Neuronal stem cell (in vitro differentiated cells): ENCODE data around the gene WDR83. TPM values are rescaled to one million over a fixed set of nuclear protein-coding genes. Genes with fewer than 3 reads are reported as not detected.
"Not testable (repeated sequence)": the region's sequence is repeated elsewhere in the genome, so short reads cannot be mapped to it uniquely, and the experiment has no call there.

Experiments used
- DNase-seq: peaks from one replicate; pipeline ENCODE4 v3.0.0-alpha.2; 2013; ENCODE audit warnings: low spot score
- H2AFZ ChIP-seq: one replicate; pipeline ENCODE4 v1.6.1; 2013; ENCODE audit warnings: mild to moderate bottlenecking, low read length, inconsistent platforms
- H2AK5ac ChIP-seq: 2 replicates; pipeline ENCODE4 v1.6.1; 2013; ENCODE audit warnings: low read depth, mild to moderate bottlenecking, inconsistent platforms, low read length, moderate library complexity, mixed read lengths
- H2BK120ac ChIP-seq: 2 replicates; pipeline ENCODE4 v1.6.1; 2013; ENCODE audit warnings: low read depth, mild to moderate bottlenecking, inconsistent platforms, low read length, moderate library complexity, mixed read lengths
- H2BK12ac ChIP-seq: one replicate; pipeline ENCODE4 v1.6.1; 2013; ENCODE audit warnings: low read length, inconsistent platforms
- H2BK15ac ChIP-seq: 2 replicates; pipeline ENCODE4 v1.6.1; 2013; ENCODE audit warnings: mild to moderate bottlenecking, low read length, inconsistent platforms, mixed read lengths
- H2BK5ac ChIP-seq: one replicate; pipeline ENCODE4 v1.6.1; 2013; ENCODE audit warnings: inconsistent platforms, mild to moderate bottlenecking, low read length, moderate library complexity
- H3K14ac ChIP-seq: one replicate; pipeline ENCODE4 v1.6.1; 2013; ENCODE audit warnings: low read length, inconsistent platforms
- H3K18ac ChIP-seq: 2 replicates; pipeline ENCODE4 v1.6.1; 2013; ENCODE audit warnings: low read length, inconsistent platforms
- H3K23ac ChIP-seq: 2 replicates; pipeline ENCODE4 v1.6.1; 2013; ENCODE audit warnings: low read depth, mild to moderate bottlenecking, mixed read lengths, low read length, inconsistent platforms; ENCODE audit not compliant: poor library complexity
- H3K27ac ChIP-seq: replicated peaks from 3 replicates; pipeline ENCODE4 v1.5.1; 2013; ENCODE audit warnings: low read length, inconsistent platforms
- H3K27me3 ChIP-seq, 3 experiments: 2 replicates each; pipeline ENCODE4 v1.6.1; 2013; ENCODE audit warnings: low read length in 3 of 3, mild to moderate bottlenecking in 2 of 3, inconsistent platforms in 1 of 3, low read depth in 1 of 3, mixed read lengths in 1 of 3, moderate library complexity in 1 of 3; ENCODE audit not compliant: control insufficient read depth in 3 of 3, insufficient read depth in 3 of 3
- H3K36me3 ChIP-seq, 2 donors: replicated peaks in 1 of 2; 2 replicates each; pipeline ENCODE4 v1.6.1; 2013; ENCODE audit warnings: low read length in 2 of 2; ENCODE audit not compliant: control insufficient read depth in 2 of 2, insufficient read depth in 2 of 2
- H3K4ac ChIP-seq: 2 replicates; pipeline ENCODE4 v1.6.1; 2013; ENCODE audit warnings: inconsistent platforms, mild to moderate bottlenecking, low read length, moderate library complexity
- H3K4me1 ChIP-seq, 2 donors: 1 replicate in 1 of 2; 2 replicates in 1 of 2; pipeline ENCODE4 v1.6.1; 2013; ENCODE audit warnings: low read length in 2 of 2, low read depth in 1 of 2; ENCODE audit not compliant: control insufficient read depth in 2 of 2, insufficient read depth in 1 of 2
- H3K4me2 ChIP-seq: one replicate; pipeline ENCODE4 v1.6.1; 2013; ENCODE audit warnings: mild to moderate bottlenecking, low read length, inconsistent platforms; ENCODE audit not compliant: insufficient read depth, poor library complexity, severe bottlenecking
- H3K4me3 ChIP-seq, 2 donors: 2 replicates each; pipeline ENCODE4 v1.5.1; 2013; ENCODE audit warnings: low read length in 2 of 2, mild to moderate bottlenecking in 2 of 2, inconsistent platforms in 1 of 2, moderate library complexity in 1 of 2
- H3K79me1 ChIP-seq: one replicate; pipeline ENCODE4 v1.6.1; 2013; ENCODE audit warnings: low read depth, mild to moderate bottlenecking, inconsistent platforms, low read length, moderate library complexity
- H3K9ac ChIP-seq: one replicate; pipeline ENCODE4 v1.6.1; 2013; ENCODE audit warnings: mild to moderate bottlenecking, low read depth, low read length, inconsistent platforms; ENCODE audit not compliant: poor library complexity
- H3K9me3 ChIP-seq, 2 donors: replicated peaks in 1 of 2; 2 replicates each; pipeline versions ENCODE3 to v1.6.1; 2013; ENCODE audit warnings: low read length in 2 of 2, mild to moderate bottlenecking in 2 of 2, inconsistent platforms in 1 of 2, low read depth in 1 of 2, mixed read lengths in 1 of 2, moderate library complexity in 1 of 2; ENCODE audit not compliant: control insufficient read depth in 2 of 2, insufficient read depth in 1 of 2
- H4K8ac ChIP-seq: one replicate; pipeline ENCODE4 v1.6.1; 2013; ENCODE audit warnings: low read depth, mild to moderate bottlenecking, inconsistent platforms, low read length, moderate library complexity
- H4K91ac ChIP-seq: one replicate; pipeline ENCODE4 v1.6.1; 2013; ENCODE audit warnings: low read length, low read depth, mild to moderate bottlenecking, inconsistent platforms; ENCODE audit not compliant: poor library complexity
- WGBS, 2 donors: extraction: QIAGEN DNeasy Blood & Tissue Kit; methylation state at CpG; one replicate each; pipeline ENCODE4 v1.1.7; 2013; ENCODE audit warnings: missing lambda C conversion rate in 2 of 2, mixed read lengths in 1 of 2; ENCODE audit not compliant: insufficient read length in 2 of 2, insufficient replicate concordance in 1 of 2; ENCODE audit errors: extremely low coverage in 2 of 2; 5-methylcytosine and 5-hydroxymethylcytosine counted together
- polyA plus RNA-seq, 2 experiments: library from polyadenylated mRNA; stranded (reverse); fragments of 200-250 nt; gene quantifications; one replicate each; pipeline ENCODE4 v1.2.3, GENCODE V29; 2013

The WDR83 gene, protein sequence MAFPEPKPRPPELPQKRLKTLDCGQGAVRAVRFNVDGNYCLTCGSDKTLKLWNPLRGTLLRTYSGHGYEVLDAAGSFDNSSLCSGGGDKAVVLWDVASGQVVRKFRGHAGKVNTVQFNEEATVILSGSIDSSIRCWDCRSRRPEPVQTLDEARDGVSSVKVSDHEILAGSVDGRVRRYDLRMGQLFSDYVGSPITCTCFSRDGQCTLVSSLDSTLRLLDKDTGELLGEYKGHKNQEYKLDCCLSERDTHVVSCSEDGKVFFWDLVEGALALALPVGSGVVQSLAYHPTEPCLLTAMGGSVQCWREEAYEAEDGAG
- 11.5 TPM for polyA plus RNA-seq (2013, experiment 1 of 2)
- 10.8 TPM for polyA plus RNA-seq (2013, experiment 2 of 2)

DNA sequence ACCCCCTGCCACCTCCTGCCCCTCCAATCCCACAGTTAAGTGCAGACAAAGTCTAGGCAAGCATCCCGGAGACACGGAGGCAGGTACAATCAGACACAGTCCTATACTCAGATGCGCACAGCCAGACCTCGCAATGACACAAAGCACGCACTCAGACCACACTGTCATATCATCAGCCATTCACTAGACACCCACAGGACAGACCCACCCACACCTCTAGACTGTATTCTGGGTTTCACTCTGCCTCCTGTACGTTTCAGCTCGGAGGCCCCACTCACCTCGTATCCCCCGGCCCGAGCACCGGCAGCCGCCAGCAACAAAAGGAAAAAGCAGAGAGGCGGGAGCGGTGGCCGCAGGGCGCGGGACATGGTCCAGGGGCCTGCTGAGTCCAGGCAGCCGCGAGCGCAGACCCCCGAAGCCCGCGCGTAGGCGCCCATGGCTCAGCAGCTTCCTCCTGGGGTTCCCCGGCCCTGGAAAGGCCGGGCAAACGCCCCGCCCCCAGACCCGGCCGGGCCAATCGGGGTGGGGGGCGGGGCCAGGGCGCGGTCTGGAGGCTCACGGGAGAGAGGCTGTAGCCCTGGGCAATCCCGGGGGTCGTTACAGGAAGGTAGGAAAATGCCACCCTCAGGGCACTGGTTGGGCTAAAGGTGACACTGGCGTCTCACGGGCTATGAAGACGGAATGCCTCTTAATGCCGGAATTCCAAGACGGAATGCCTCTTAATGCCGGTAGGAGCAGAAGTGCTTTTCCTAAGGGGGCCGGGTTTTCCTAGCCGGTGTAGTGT lies at the start of gene WDR83, which contains the start of gene MAN2B1:
TSS of gene WDR83 (plus strand) at position 543 of the 784 bp plus-strand sequence. CDS start 2,984 bp downstream, outside the sequence.
TSS of gene MAN2B1 (minus strand) at position 478 of the 784 bp plus-strand sequence. CDS start at position 437, 41 bp downstream.
- Histone ChIP-seq H3K4me1 (peaks cover 17 to 25% of the 10 kb centered on the region in 2 donors), H2BK120ac (no peak within 1 kb of the TSS), H4K91ac (no peak within 1 kb of the TSS), H3K4me2 (peak within 1 kb of the TSS; percentile 62), H2AFZ (peak within 1 kb of the TSS; percentile 92), H3K9ac (peak within 1 kb of the TSS; percentile 90), H3K4ac (no peak within 1 kb of the TSS), H2BK12ac (no peak within 1 kb of the TSS), H3K79me1 (peaks cover 24% of the 10 kb centered on the region), H3K14ac (no peak within 1 kb of the TSS), H2BK15ac (no peak within 1 kb of the TSS), H4K8ac (peak within 1 kb of the TSS; percentile 29), H3K27me3 (no peaks in the 10 kb centered on the region), H3K36me3 (peaks cover 23 to 53% of the 10 kb centered on the region in 2 donors), H3K18ac (peak within 1 kb of the TSS; percentile 96), H2BK5ac (peak within 1 kb of the TSS; percentile 16), H3K27ac (no peak within 1 kb of the TSS), H3K23ac (no peak within 1 kb of the TSS), H2AK5ac (no peak within 1 kb of the TSS), H3K4me3 (peak within 1 kb of the TSS; percentile 67 to 90), H3K9me3 (no peaks in the 10 kb centered on the region)
- WGBS, 2 donors = no CpG with 5 or more reads among the region's 46 CpGs
- DNase-seq = peak; percentile 80

DNA sequence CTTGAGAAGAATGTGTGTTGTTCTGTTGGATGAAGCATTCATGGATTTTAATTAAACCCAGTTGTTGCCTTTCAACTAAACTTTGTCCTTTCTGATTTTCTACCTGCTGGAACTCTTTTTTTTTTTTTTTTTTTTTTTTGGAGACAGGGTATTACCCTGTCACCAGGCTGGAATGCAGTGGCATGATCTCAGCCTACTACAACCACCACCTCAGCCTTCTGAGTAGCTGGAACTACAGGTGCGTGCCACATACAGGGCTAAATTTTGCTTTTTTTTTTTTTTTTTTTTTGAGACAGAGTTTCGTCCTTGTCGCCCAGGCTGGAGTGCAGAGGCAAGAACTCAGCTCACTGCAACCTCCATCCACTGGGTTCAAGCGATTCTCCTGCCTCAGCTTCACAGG lies 49.0 kb upstream of the WDR83 start:
- H3K18ac ChIP-seq = no peak overlapping the region
- H3K4me3 ChIP-seq = no peak overlapping the region
- no peak overlapping the region for H3K4ac ChIP-seq
- no peak overlapping the region for H2AK5ac ChIP-seq
- peaks cover 9 to 50% of the 10 kb centered on the region in 2 donors for H3K36me3 ChIP-seq
- no peak overlapping the region for H2BK12ac ChIP-seq
- H4K91ac ChIP-seq = no peak overlapping the region
- H3K27me3 ChIP-seq = no peaks in the 10 kb centered on the region
- peaks cover 2% of the 10 kb centered on the region for H3K79me1 ChIP-seq
- H3K14ac ChIP-seq = no peak overlapping the region
- no peak overlapping the region for H3K4me2 ChIP-seq
- H2BK120ac ChIP-seq = no peak overlapping the region
- peaks cover 5 to 41% of the 10 kb centered on the region in 2 donors for H3K9me3 ChIP-seq
- no peak overlapping the region for H2BK5ac ChIP-seq
- no peak overlapping the region for H4K8ac ChIP-seq
- H3K23ac ChIP-seq = no peak overlapping the region
- H3K9ac ChIP-seq = no peak overlapping the region
- WGBS, 2 donors = no CpG with 5 or more reads among the region's 4 CpGs
- H2AFZ ChIP-seq = no peak overlapping the region
- H3K4me1 ChIP-seq = no peaks in the 10 kb centered on the region
- no peak overlapping the region for H2BK15ac ChIP-seq
- no peak overlapping the region for H3K27ac ChIP-seq
- DNase-seq = no peak

GRCh38 chr19:12621253-12622024 lies 45.2 kb upstream of the WDR83 start:
- not testable (repeated sequence) for H2AK5ac ChIP-seq, H4K8ac ChIP-seq, H3K4me1 ChIP-seq, H3K23ac ChIP-seq, H3K4ac ChIP-seq, H3K18ac ChIP-seq, H3K4me2 ChIP-seq, DNase-seq, H2BK15ac ChIP-seq, H2BK120ac ChIP-seq, H2BK5ac ChIP-seq, H2AFZ ChIP-seq, H3K27ac ChIP-seq, H3K79me1 ChIP-seq, H4K91ac ChIP-seq, H3K4me3 ChIP-seq, H2BK12ac ChIP-seq, H3K27me3 ChIP-seq, H3K14ac ChIP-seq, H3K9ac ChIP-seq
- peaks cover 11 to 55% of the 10 kb centered on the region in 2 donors for H3K9me3 ChIP-seq
- no CpG with 5 or more reads among the region's 26 CpGs for WGBS, 2 donors
- peaks cover 15 to 52% of the 10 kb centered on the region in 2 donors for H3K36me3 ChIP-seq
